SK-N-SH (cell line): ENCODE measurements around the gene MSX1.

Experiments
- EP300 ChIP-seq, 2 experiments: IDR thresholded peaks; 2 replicates each; pipeline versions ENCODE4 v1.4.0 to v1.6.1; 2012; ENCODE audit warnings: borderline replicate concordance in 1 of 2, low read depth in 1 of 2, low read length in 1 of 2
- FOXM1 ChIP-seq: IDR thresholded peaks from 2 replicates; pipeline ENCODE4 v1.4.0; 2012; ENCODE audit warnings: low read depth, mild to moderate bottlenecking
- GABPA ChIP-seq: IDR thresholded peaks from 2 replicates; pipeline ENCODE4 v1.4.0; 2012; ENCODE audit warnings: low read depth, mild to moderate bottlenecking
- IRF3 ChIP-seq: fragments of 150-350 bp; IDR thresholded peaks from 2 replicates; pipeline ENCODE4 v1.6.1; 2016; ENCODE audit warnings: mild to moderate bottlenecking, low read depth, low read length
- JUND ChIP-seq: IDR thresholded peaks from 2 replicates; pipeline ENCODE4 v1.4.0; 2012
- MXI1 ChIP-seq: IDR thresholded peaks from 2 replicates; pipeline ENCODE4 v1.6.1; 2012; ENCODE audit warnings: mild to moderate bottlenecking, low read depth, low read length, improper control_type of control experiment
- PBX3 ChIP-seq: IDR thresholded peaks from 2 replicates; pipeline ENCODE4; 2012
- POLR2AphosphoS5 ChIP-seq: IDR thresholded peaks from 2 replicates; pipeline ENCODE4 v1.6.1; 2012; ENCODE audit warnings: low read depth, low read length
- SIN3A ChIP-seq: IDR thresholded peaks from 2 replicates; pipeline ENCODE4 v1.6.1; 2012; ENCODE audit warnings: low read depth, mild to moderate bottlenecking, low read length, moderate library complexity, borderline replicate concordance
- TAF1 ChIP-seq: IDR thresholded peaks from 2 replicates; pipeline ENCODE4 v1.6.1; 2012; ENCODE audit warnings: low read depth, mild to moderate bottlenecking, low read length, moderate library complexity, borderline replicate concordance
- YY1 ChIP-seq: IDR thresholded peaks from 2 replicates; pipeline ENCODE4 v1.4.0; 2012; ENCODE audit warnings: low read depth, mild to moderate bottlenecking
- TF ChIP-seq, protein P1 (sequence below): fragments of 200-600 bp; sonication (generic); IDR thresholded peaks from 2 replicates; pipeline ENCODE4 v1.6.1; 2017; ENCODE audit warnings: antibody characterized with exemption, mild to moderate bottlenecking, moderate library complexity
- TF ChIP-seq, protein P2 (sequence below): IDR thresholded peaks from 2 replicates; pipeline ENCODE4 v1.4.0; 2012; ENCODE audit warnings: low read depth
- TF ChIP-seq, protein P3 (sequence below): IDR thresholded peaks from 2 replicates; pipeline ENCODE4 v1.6.1; 2012; ENCODE audit warnings: mild to moderate bottlenecking, low read depth, low read length, moderate library complexity

GRCh38 chr4:4849524-4850193 lies 9.8 kb upstream of the MSX1 start:
- TF ChIP-seq EP300 (IDR thresholded peaks at IDR 0.05; ENCODE audit: borderline replicate concordance in 1 of 2, low read depth in 1 of 2, low read length in 1 of 2) (no peak), POLR2AphosphoS5 (no peak), FOXM1 (no peak), PBX3 (no peak), IRF3 (no peak), YY1 (no peak), MXI1 (no peak), TAF1 (no peak), GABPA (no peak), JUND (no peak), SIN3A (no peak)
- TF ChIP-seq, protein P1, sequence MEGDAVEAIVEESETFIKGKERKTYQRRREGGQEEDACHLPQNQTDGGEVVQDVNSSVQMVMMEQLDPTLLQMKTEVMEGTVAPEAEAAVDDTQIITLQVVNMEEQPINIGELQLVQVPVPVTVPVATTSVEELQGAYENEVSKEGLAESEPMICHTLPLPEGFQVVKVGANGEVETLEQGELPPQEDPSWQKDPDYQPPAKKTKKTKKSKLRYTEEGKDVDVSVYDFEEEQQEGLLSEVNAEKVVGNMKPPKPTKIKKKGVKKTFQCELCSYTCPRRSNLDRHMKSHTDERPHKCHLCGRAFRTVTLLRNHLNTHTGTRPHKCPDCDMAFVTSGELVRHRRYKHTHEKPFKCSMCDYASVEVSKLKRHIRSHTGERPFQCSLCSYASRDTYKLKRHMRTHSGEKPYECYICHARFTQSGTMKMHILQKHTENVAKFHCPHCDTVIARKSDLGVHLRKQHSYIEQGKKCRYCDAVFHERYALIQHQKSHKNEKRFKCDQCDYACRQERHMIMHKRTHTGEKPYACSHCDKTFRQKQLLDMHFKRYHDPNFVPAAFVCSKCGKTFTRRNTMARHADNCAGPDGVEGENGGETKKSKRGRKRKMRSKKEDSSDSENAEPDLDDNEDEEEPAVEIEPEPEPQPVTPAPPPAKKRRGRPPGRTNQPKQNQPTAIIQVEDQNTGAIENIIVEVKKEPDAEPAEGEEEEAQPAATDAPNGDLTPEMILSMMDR, result no peak
- TF ChIP-seq, protein P2, sequence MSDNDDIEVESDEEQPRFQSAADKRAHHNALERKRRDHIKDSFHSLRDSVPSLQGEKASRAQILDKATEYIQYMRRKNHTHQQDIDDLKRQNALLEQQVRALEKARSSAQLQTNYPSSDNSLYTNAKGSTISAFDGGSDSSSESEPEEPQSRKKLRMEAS, result no peak
- TF ChIP-seq, protein P3, sequence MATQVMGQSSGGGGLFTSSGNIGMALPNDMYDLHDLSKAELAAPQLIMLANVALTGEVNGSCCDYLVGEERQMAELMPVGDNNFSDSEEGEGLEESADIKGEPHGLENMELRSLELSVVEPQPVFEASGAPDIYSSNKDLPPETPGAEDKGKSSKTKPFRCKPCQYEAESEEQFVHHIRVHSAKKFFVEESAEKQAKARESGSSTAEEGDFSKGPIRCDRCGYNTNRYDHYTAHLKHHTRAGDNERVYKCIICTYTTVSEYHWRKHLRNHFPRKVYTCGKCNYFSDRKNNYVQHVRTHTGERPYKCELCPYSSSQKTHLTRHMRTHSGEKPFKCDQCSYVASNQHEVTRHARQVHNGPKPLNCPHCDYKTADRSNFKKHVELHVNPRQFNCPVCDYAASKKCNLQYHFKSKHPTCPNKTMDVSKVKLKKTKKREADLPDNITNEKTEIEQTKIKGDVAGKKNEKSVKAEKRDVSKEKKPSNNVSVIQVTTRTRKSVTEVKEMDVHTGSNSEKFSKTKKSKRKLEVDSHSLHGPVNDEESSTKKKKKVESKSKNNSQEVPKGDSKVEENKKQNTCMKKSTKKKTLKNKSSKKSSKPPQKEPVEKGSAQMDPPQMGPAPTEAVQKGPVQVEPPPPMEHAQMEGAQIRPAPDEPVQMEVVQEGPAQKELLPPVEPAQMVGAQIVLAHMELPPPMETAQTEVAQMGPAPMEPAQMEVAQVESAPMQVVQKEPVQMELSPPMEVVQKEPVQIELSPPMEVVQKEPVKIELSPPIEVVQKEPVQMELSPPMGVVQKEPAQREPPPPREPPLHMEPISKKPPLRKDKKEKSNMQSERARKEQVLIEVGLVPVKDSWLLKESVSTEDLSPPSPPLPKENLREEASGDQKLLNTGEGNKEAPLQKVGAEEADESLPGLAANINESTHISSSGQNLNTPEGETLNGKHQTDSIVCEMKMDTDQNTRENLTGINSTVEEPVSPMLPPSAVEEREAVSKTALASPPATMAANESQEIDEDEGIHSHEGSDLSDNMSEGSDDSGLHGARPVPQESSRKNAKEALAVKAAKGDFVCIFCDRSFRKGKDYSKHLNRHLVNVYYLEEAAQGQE, result no peak
